ENCODE data around the gene ELF5. TPM values are rescaled to one million over a fixed set of nuclear protein-coding genes. Genes with fewer than 3 reads are reported as not detected.

The ELF5 gene
- total and polyA plus RNA-seq, 2 of the 8 experiments (the other 6 are each of a cell fraction or from before 2014, with no cell fraction given): not detected

DNA sequence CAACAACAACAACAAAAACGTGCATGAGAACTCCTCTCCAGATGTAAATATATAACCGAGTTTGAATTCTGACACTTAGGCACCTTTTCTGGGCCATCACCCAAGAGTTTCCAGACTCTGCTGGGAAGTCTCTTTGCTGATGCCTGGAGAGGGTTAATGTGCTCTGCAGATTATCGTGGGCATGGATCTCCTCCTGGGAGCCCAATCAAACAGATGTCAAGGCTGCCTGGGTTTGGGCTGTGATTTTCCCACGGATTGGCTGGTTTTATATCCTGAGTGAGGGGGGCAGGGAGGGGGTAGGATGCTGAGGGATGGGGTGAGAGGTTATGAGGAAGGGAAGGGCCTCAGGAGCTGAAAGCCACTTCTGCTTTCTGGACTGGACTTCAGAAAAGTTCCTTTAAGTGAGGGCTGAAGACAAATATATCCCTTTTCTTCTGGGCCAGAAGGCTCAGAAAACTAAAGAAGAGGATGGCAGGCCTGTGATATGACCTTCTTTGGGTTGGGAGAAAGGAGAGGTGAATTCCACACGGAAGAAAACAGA is 4.2 kb downstream of the ELF5 start:
- no peaks in the 10 kb centered on the region for H3K23me2 ChIP-seq (ENCODE audit: low read depth, low read length)
- DNase-seq (ENCODE audit: low read depth in 1 of 2, low spot score in 2 of 2) (no peak), FAIRE-seq (no peak)
- WGBS, 2 experiments (ENCODE audit: extremely low coverage in 1 of 2, insufficient coverage in 1 of 2, insufficient read length in 1 of 2, insufficient replicate concordance in 2 of 2, low coverage in 1 of 2, low lambda C conversion rate in 2 of 2, missing lambda C conversion rate in 1 of 2): 57% methylated on average over 5 of the region's 5 CpGs; no CpG with 5 or more reads in 1 of the 2 experiments
- H2BK12ac ChIP-seq (ENCODE audit: low read depth, low read length): no peak overlapping the region
- H3K27ac ChIP-seq (ENCODE audit: low read depth, low read length): no peak overlapping the region
- H3K18ac ChIP-seq (ENCODE audit: extremely low read depth, low read length): no peak overlapping the region
- H2BK120ac ChIP-seq (replicated peaks; ENCODE audit: low read depth, low read length): no peak overlapping the region
- no peak overlapping the region for H3K4me3 ChIP-seq (ENCODE audit: extremely low read depth in 1 of 4, insufficient read depth in 2 of 4, low read depth in 3 of 4, low read length in 4 of 4)
- no peak overlapping the region for H3K4ac ChIP-seq (replicated peaks; ENCODE audit: insufficient read length, low read depth, low read length)
- H3K4me1 ChIP-seq (replicated peaks in 1 of 4; ENCODE audit: control insufficient read depth in 3 of 4, insufficient read depth in 4 of 4, low read length in 3 of 4): peaks cover 0 to 9% (median 5%) of the 10 kb centered on the region in 4 experiments; a peak in 4 of 7 replicates
- H3K4me2 ChIP-seq (ENCODE audit: insufficient read depth in 1 of 2, low read depth in 2 of 2, low read length in 2 of 2): no peak overlapping the region
- no peak overlapping the region for H2BK5ac ChIP-seq (ENCODE audit: low read depth, low read length)
- no peaks in the 10 kb centered on the region for H3K79me2 ChIP-seq (ENCODE audit: control insufficient read depth in 1 of 2, insufficient read depth in 2 of 2, low read length in 2 of 2)
- ChIA-PET POLR2A (ENCODE audit: partially characterized antibody) (no interaction called here), CTCF (ENCODE audit: partially characterized antibody) (interaction anchor here (5.5 kb wide), 1 partner anchor 15 kb away, joined by 72 read pairs; no protein-coding TSS in a partner anchor)
- H3K56ac ChIP-seq (replicated peaks; ENCODE audit: insufficient read length, low read depth, low read length): no peak overlapping the region
- no peak overlapping the region for H4K8ac ChIP-seq (ENCODE audit: extremely low read depth, insufficient read depth, low read length)
- no peak overlapping the region for H4K91ac ChIP-seq (replicated peaks; ENCODE audit: insufficient read length, low read length)
- H4K20me1 ChIP-seq (replicated peaks in 1 of 2; ENCODE audit: control insufficient read depth in 1 of 2, insufficient read depth in 2 of 2, low read length in 2 of 2): no peaks in the 10 kb centered on the region
- no peak overlapping the region for H3K14ac ChIP-seq (ENCODE audit: insufficient read length)
- H2BK15ac ChIP-seq (ENCODE audit: low read length): no peak overlapping the region
- H3K27me3 ChIP-seq (replicated peaks in 1 of 4; ENCODE audit: control insufficient read depth in 3 of 4, extremely low read depth in 1 of 4, insufficient read depth in 3 of 4, low read length in 3 of 4): no peaks in the 10 kb centered on the region
- no peak overlapping the region for H2AFZ ChIP-seq (ENCODE audit: low read length)
- no peak overlapping the region for H3K23ac ChIP-seq (ENCODE audit: insufficient read length)
- no peak overlapping the region for H2BK20ac ChIP-seq (ENCODE audit: low read length)
- no peak overlapping the region for H2AK5ac ChIP-seq (ENCODE audit: low read depth, low read length)
- H3K9me3 ChIP-seq (ENCODE audit: insufficient read depth in 2 of 2, low read depth in 1 of 2, low read length in 1 of 2): no peaks in the 10 kb centered on the region
- H4K5ac ChIP-seq (ENCODE audit: insufficient read length, low read depth, low read length): no peak overlapping the region
- H3K36me3 ChIP-seq (ENCODE audit: control insufficient read depth in 2 of 4, insufficient read depth in 4 of 4, low read length in 3 of 4): no peaks in the 10 kb centered on the region
- H3K79me1 ChIP-seq (ENCODE audit: low read depth, low read length): no peaks in the 10 kb centered on the region
- no peak overlapping the region for H3K9ac ChIP-seq (replicated peaks in 1 of 4; ENCODE audit: extremely low read depth in 1 of 4, low read depth in 3 of 4, low read length in 3 of 4)
- no peak for TF ChIP-seq SP1 (IDR thresholded peaks at IDR 0.05; ENCODE audit: low read depth, low read length)
- TF ChIP-seq, protein P1, sequence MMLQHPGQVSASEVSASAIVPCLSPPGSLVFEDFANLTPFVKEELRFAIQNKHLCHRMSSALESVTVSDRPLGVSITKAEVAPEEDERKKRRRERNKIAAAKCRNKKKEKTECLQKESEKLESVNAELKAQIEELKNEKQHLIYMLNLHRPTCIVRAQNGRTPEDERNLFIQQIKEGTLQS (IDR thresholded peaks at IDR 0.05; ENCODE audit: insufficient read depth, low read depth, low read length): no peak
- TF ChIP-seq RNF2 (IDR thresholded peaks at IDR 0.05; ENCODE audit: borderline replicate concordance, low read depth, low read length, missing control alignments, poor library complexity, severe bottlenecking): no peak
- TF ChIP-seq BACH1 (IDR thresholded peaks at IDR 0.05; ENCODE audit: low read length): no peak
- no peak for TF ChIP-seq FOSL1 (IDR thresholded peaks at IDR 0.05; ENCODE audit: insufficient read depth, low read depth, low read length)
- no peak for TF ChIP-seq SIRT6 (IDR thresholded peaks at IDR 0.05; ENCODE audit: low read length)
- TF ChIP-seq SRF (IDR thresholded peaks at IDR 0.05; ENCODE audit: low read depth, low read length): no peak
- TF ChIP-seq NRF1 (IDR thresholded peaks at IDR 0.05; ENCODE audit: low read depth, low read length): no peak
- TF ChIP-seq BRCA1 (IDR thresholded peaks at IDR 0.05; ENCODE audit: low read depth, low read length): no peak
- TF ChIP-seq, protein P2, sequence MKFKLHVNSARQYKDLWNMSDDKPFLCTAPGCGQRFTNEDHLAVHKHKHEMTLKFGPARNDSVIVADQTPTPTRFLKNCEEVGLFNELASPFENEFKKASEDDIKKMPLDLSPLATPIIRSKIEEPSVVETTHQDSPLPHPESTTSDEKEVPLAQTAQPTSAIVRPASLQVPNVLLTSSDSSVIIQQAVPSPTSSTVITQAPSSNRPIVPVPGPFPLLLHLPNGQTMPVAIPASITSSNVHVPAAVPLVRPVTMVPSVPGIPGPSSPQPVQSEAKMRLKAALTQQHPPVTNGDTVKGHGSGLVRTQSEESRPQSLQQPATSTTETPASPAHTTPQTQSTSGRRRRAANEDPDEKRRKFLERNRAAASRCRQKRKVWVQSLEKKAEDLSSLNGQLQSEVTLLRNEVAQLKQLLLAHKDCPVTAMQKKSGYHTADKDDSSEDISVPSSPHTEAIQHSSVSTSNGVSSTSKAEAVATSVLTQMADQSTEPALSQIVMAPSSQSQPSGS (IDR thresholded peaks at IDR 0.05; ENCODE audit: low read length): no peak
- TF ChIP-seq CBX8 (IDR thresholded peaks at IDR 0.05; ENCODE audit: borderline replicate concordance, low read depth, low read length): no peak
- TF ChIP-seq EZH2 (IDR thresholded peaks at IDR 0.05; ENCODE audit: low read depth, low read length, severe bottlenecking): no peak

Data from H1 (cell line).